CD4-positive, alpha-beta T cell treated with Interleukin-1 beta for 1 hour (primary cell): ENCODE results near the gene CCDC148.

Experiments
- DNase-seq, 2 donors: peaks; one replicate each; pipeline ENCODE4 v3.0.0-alpha.2; 2020 to 2022

CCDC148 gene

DNA sequence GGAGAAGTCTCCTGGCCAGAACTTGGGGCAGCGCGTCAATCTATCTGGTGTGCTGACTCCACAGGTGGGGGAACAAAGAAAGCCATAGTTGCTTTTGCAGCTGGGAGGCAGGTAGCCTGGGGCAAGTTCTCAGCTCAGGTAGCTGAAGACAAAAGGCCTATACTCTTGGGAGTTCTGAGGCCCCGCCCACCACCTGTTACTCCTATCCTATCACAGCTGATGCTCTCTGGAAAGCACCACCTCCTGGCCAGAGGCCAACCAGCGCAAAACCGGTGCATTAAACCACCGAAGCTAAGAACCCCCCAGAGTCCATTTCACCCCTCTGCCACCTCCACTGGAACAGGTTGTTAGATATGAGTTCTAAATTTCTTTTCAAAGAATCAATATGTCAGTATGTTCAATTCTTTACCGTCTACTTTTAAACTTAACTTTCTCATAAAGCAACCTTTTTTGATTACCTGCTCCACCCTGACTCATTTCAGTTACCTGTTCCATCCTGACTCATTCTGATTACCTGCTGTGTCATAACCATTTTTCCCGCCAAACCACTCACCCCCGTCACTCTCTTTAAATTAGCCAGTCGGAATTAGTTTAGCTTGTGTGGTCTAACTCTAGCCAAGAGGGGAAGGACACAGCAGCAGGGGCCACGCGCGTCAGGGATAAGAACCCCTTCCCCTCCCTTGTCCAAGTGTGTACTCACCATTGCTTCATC, 311.5 kb downstream of the CCDC148 start:
- DNase-seq, result no peak

DNA sequence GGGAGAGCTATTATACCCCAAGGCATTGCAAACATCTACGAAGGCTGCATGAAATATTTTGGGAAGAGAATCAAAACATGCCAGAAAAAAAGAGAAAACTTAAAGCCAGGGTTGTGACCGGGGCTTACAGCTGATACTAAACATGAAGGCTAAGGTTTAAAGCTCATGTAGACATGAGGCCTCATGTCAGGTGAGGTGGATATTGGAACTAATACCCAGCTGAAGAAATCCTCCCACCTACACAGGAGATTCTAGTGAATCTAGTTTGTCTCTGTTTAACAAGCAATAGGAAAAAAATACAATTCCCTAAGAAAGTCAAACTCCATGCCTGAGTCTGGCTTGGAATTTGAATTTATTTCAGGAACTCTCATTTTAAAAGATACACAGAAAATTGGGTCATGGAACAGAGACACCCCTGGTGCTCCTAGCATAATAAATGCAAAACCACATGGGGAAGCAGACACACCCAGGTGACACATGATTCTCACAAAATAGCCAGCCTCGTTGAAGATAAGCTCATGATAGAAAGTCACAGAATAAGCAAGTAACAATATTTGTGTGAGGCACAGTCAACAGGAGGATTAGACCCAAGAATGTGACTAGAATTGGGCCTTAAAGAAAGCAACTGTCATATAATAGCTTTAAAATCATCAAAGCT, 312.7 kb downstream of the CCDC148 start:
- DNase-seq, result no peak

DNA sequence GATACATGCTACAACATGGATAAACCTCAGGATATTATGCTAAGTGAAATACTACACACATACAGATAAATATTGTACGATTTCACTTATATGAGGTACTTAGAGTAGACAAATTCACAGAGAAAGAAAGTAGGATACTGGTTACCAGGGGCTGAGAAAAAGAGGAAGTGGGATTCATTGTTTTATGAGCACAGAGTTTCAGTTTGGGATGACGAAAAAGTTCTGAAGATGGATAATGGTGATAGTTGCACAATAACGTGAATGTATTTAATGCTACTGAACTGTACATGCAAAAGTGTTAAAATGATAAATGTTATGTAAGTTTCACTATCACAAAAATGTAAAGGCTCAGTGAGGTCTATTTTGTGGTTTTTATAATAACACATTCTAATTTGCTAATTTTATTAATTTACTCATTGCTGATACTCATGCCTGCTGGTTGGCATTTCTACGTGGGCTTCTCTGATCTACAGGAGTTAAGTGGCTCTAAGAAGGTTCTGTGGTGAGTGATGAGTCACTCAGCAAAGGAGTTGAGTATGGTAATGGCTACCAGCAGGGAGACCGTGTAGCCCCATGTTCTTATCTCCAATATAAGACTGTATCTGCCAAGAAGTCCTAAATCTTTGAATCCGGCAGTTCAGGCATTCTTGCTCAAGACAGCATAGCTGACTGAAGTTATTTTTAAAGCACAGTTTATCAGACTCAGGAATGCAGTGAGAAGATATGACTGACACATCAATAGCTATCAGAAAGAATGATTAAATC, 313.8 kb downstream of the CCDC148 start:
- no peak for DNase-seq

DNA sequence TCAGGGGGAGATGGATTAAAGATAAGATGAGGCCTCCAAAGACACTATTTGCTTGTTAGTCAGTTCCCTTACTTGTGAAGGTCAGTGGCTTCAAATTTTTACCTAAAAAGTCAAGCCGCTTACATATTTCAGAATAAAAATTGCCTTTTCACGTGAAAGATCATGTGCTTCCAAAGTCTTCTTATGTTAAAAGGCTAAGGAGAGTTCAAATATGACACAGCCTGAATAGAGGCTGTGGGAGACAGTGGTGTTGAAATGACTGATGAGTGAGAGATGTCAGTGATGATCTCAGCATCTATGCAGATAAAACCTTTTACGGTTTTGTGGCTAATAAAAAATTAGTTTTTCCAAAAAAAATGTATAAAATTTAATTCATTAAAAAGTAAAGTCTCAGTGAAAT, 314.4 kb downstream of the CCDC148 start:
- DNase-seq, result no peak

DNA sequence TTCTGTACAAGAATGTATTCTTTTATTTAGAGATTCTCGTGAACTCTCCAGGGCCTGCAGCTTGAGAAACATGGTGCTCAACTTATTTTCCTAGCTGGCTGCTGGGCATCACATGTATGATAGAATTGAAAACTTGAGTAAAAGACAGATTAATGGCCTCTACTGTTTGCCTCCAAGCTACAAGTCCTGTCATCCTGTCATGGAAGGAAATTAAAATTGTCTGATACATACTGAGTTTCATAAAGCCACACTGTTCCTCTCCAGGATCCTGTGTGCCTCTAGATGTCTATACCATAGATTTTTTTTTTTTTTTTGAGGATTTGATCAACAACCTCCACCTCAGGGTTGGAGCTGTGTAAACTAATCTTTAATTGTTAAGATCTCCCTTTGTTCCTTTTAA, 316.4 kb downstream of the CCDC148 start:
- DNase-seq, result no peak

DNA sequence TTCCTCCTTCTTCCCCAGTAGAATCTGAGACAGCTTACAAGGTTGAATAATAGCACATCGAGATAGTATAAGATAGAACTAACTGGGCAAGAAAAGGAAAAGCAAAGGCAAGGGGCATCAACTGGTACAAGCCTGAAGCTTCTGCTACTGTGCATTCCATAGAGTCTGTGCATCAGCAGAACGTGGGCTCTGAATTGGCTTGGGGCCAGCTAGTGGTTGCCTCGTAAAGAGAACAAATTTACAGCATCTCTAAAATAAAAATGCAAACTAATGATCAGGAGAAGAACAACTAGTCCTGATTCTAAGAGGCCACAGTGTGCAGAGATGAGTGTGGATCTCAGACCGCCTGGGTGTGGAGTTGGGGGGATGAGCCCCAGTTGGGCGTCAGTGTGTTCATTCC, 318.3 kb downstream of the CCDC148 start:
- DNase-seq, result no peak

DNA sequence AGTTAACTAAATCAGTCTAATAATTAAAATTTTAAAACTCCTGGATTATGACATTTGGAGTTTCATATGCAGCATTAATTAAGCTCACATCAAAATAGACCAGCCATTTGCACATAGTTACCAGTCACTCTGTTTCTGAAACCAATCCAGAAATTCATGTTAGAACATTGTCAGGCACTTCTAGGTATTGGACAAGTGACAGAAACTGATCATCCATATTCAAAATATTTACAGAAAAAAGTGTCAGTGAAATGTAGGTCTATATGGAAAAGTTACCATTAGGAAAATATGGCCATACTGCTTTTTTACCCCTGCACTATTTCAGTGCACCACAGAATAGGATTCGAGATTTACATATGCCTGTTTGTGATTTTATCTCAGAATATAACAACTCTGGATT, 321.5 kb downstream of the CCDC148 start:
- DNase-seq, result no peak

DNA sequence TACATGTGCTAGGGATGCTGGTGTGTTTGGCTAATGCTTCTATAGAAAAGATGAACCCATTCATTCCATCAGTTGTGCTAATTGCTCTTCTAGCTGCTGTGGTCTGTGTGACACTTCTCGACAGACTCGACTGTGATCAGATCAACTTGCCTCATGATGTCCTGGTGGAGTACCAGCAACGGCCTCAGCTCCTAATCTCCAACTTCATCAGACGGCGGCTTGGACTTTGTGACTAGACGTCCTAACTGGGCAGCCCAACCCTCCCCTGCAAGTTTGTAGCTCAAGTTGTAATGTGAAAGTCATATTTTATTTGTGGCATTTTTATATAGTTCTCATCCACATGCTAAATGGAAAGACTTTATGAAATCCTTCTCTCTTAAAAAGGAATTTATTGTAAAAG, 321.9 kb downstream of the CCDC148 start:
- DNase-seq, result no peak

DNA sequence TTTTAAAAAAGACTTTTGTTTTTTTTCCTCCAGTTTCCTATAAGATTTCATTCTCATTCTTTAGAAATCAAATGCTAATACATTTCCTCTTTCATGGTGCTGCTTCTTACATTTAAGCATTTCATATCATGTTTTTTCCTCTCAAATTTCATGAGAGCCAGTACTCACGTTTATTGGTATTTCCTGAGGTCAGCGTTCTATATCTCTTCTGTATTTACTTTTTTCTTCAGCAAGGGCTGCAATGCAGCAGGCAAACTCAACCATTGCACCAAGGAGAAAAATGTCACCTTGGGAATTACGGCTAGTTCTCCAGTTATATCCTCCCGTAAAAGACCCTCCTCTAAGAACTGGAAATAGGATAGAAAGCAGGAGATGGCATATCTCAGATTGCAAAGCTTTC, 322.5 kb downstream of the CCDC148 start:
- no peak for DNase-seq

DNA sequence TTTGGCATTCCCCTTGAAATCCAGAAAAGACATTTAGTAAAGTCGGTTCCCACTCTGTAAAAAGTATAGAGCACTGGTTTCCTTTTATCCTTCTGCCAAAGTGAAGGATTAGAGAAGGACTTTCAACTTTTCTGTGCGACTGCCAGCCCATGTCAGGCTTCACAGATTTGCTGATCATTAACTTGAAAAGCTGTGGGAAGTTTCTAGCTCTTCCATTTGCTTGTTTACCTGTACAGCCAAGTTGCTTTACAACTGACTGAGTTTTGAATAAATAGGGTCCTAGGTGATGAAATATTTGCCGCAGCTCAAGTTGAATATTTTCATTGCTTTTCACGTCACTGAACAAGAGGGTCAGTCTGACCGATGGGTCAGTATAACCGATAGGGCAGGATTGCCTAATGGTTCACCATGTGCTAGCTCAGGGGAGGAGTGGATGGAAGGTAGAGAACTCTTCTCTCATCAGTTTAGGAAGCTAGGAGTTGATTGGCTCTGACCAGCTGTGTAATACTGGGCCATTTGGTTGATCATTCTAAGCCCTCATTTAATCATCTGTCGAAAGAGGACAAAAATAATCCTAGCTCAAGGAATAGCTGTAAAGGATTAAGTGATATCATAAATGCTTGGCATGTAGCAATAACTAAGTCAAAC, 324.5 kb downstream of the CCDC148 start:
- no peak for DNase-seq

DNA sequence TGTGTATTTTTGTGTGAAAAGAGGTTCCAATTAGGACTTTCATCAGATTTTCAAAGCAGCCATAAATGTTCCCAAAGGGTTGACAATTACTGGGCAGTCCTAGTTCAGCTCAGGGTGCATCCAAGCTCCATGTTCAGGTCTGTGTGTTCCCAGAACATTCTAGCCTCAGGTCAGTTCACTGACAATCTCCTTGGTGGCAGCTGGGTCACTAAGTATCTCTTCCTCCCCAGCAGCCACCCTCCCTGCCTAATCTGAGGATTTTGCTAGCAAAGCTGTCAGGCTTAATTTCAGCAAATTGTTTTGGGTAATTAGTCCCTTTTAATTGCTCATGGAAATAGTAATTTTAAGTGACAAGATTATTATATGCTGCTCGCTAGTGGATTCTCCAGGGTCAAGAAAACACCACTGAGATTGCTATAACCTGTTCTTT, 325.1 kb downstream of the CCDC148 start:
- DNase-seq, result no peak

DNA sequence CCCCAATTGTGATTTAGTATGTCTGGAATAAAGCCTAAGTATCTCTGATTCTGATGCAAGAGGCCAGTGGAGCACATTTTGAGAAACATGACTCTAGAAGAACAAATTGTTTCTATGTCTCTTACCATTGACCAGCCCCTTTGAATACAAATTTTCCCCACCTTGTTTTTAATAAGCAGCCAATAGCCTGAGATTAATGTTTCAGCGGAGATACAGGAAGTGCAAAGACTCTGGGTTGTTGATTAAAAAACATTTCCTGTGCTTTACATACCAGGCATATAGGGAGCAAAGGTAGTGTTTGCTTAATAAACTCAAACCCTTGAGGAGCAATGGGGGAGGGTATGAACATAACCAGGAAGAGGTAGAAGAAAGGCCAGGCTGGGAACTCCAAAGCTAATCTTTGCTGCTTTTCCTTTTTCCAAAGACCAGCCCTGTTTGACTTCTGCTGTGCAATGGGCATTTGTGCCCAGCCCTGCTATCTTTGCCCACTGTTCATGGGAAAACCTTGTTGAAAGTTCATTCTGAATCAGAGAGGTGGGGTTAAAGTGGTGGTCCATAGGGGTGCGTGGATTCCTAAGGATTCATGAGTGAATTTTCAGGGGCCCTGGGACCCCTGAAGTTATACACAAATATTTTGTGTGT, 325.6 kb downstream of the CCDC148 start:
- DNase-seq, result no peak

DNA sequence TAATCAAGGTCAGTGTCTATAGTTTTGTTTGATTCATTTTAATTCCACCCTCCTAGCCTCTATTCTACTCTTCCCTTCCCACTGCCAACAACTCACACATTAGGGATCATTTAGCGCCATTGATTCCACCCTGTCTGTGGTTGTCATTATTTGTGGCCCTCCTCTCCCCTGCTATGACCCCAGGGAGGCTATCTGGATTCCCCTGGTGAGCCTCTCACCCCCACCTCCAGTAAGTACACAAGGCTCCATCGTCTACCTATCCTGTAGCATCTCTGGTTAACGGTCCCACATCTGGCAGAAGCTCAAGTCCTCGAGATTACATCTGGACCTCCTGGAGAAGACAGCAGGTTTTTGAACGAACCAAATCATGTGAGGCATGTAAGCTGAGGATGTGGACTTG, 327.5 kb downstream of the CCDC148 start:
- no peak for DNase-seq

DNA sequence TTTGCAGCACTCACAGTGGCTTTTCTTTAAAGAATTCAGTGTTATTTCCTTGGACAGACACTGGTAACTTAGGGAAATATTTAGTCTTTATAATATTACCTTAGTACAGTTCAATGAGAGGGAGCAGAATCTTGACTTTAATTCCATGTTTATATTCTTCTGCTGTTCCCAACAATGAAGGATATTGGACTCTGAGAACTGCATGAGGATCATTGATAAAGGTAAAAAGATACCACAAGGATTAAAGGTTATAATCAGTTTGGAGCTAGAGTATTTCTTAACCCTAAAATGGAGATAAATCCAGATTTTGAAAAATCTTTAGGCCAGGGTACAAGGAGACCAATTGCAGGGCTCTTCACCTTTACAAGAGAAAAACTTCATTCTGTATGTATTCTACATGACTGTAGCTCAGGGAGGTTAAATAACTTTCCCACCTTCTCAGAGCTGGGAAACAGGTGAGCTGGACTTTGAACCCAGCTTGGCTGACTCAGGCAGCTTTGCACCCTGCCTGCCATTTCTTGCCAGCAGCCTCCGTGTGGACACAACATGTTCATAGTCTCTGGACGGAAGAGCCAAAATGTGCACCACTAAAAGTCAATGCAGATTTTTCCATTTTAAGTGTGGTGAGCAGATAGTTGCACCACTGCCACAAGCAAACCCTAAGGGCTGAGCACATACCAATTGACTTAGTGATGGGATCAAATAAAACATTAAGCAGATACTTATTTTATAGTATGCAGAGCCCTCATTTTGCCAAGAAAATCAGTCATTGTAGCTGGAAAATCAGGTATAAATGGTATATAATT, 328.2 kb downstream of the CCDC148 start:
- DNase-seq, result no peak

DNA sequence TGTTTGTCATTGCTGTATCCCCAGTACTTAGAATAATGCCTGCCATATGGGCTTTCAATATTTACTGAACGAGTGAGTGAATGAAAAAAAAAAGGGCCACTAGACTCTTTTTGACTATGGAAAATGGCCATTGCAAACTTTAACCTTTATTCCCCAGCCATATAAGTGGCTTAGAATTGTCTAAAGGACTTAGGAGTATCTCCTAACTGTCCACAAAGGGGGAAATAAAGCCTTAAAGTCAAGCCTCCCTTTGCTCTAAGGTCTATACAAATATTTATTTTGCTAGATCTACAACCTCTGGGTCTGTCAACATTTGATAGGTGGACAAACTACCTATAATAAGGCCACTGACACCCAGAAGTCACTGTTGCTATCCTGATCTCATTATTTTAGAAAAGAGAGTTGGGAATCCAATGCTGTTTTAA, 329.2 kb downstream of the CCDC148 start:
- DNase-seq, result no peak

DNA sequence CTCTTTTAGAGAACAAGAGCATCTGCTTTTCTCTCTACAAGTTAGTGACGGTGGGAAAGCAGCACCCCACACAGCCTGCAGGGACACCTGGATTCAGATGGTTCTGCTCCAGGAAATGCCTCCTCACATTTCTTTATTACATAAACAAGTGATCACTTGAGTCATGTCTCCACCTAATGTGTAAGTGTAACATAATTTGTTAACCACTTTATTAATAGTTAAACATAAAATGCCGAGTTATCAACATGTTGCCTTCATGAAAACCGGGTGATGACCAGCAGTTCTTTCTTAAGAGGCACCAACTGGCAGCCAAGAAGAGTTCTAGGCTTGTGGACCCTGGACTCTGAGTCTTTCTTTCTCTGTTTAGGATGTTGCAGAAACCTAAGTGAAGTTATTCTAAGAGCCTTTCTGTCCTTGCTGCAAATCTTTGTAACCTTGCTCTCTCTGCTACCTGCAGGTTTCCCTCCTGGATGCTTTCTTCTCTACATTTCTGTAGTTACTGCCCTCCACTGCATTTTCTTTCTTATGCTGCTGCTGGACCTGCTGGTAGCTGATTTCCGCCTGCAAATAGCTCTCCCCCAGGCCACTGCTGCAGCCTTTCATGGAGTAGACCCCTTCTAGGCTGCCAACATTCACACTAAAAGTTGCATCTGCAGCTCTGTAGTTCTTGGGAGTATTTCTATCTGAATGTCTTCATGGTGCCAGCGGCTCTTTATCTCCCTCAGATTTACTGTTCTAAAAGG, 330.6 kb downstream of the CCDC148 start:
- no peak for DNase-seq

DNA sequence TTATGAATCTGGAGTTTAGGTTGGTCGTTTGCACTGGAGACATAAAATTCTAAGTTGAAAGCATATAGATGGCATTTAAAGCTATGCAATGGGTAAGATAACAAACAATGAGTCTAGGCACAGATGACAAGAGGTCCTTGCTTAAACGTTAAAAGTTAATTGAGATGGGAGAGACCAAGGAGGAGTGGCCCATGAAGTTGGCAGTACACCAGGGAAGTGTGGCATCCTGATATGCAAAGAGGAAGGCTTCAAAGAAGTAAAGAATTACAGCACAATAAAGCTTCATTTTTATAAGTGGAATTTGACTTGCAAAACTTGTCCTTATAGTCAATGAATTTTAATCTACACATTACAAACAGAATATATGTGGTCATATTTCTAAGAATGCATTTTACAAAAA, 331.7 kb downstream of the CCDC148 start:
- no peak for DNase-seq
